HepG2 (cell line): ENCODE data around the gene ADGRL1. TPM values are rescaled to one million over a fixed set of nuclear protein-coding genes. Genes with fewer than 3 reads are reported as not detected.
A peak's percentile ranks its signal among the peaks of the same experiment; 100 is the strongest.

Source experiments
- ATRX ChIP-seq: sonication (generic); formaldehyde crosslinking; IDR thresholded peaks from 2 replicates; pipeline ENCODE4 v1.4.0; 2020; ENCODE audit warnings: missing genetic modification reagents, borderline replicate concordance
- DMAP1 ChIP-seq: IDR thresholded peaks from 2 replicates; pipeline ENCODE4 v1.6.1; 2016
- EZH2 ChIP-seq: conservative IDR thresholded peaks from 2 replicates; pipeline ENCODE4 v1.6.1; 2012; ENCODE audit warnings: mild to moderate bottlenecking, low read depth, low read length, moderate library complexity
- FOXJ3 ChIP-seq: sonication (generic); formaldehyde crosslinking; IDR thresholded peaks from 2 replicates; pipeline ENCODE4 v1.4.0; 2020; ENCODE audit warnings: missing genetic modification reagents, mild to moderate bottlenecking, borderline replicate concordance
- GMEB1 ChIP-seq: sonication (generic); formaldehyde crosslinking; IDR thresholded peaks from 2 replicates; pipeline ENCODE4 v1.5.1; 2020; ENCODE audit warnings: missing genetic modification reagents, mild to moderate bottlenecking, borderline replicate concordance
- IRF1 ChIP-seq: sonication (generic); formaldehyde crosslinking; IDR thresholded peaks from 2 replicates; pipeline ENCODE4 v1.4.0; 2020; ENCODE audit warnings: low read depth, mild to moderate bottlenecking, missing genetic modification reagents
- KDM5B ChIP-seq: sonication (generic); formaldehyde crosslinking; IDR thresholded peaks from 2 replicates; pipeline ENCODE4 v1.4.0; 2020; ENCODE audit warnings: missing genetic modification reagents, mild to moderate bottlenecking, borderline replicate concordance
- KMT2A ChIP-seq: sonication (generic); formaldehyde crosslinking; IDR thresholded peaks from 2 replicates; pipeline ENCODE4 v1.4.0; 2020; ENCODE audit warnings: missing genetic modification reagents
- RBM39 ChIP-seq: fragments of 200-400 bp; formaldehyde crosslinking; IDR thresholded peaks from one replicate; pipeline ENCODE4 v1.6.1; 2018; ENCODE audit warnings: antibody characterized with exemption, mild to moderate bottlenecking, low read depth, low read length; ENCODE audit not compliant: poor library complexity, severe bottlenecking
- ZBTB20 ChIP-seq: sonication (generic); formaldehyde crosslinking; IDR thresholded peaks from 2 replicates; pipeline ENCODE4 v1.8.1; 2023; ENCODE audit warnings: missing genetic modification reagents, low read depth, mild to moderate bottlenecking, borderline replicate concordance
- ZMAT3 ChIP-seq: sonication (generic); formaldehyde crosslinking; conservative IDR thresholded peaks from 2 replicates; pipeline ENCODE4 v1.7.0; 2021; ENCODE audit warnings: missing genetic modification reagents
- ZNF432 ChIP-seq: sonication (generic); formaldehyde crosslinking; IDR thresholded peaks from 2 replicates; pipeline ENCODE4 v1.5.0; 2020; ENCODE audit warnings: missing genetic modification reagents, mild to moderate bottlenecking, borderline replicate concordance
- ZNF556 ChIP-seq: sonication (generic); formaldehyde crosslinking; IDR thresholded peaks from 2 replicates; pipeline ENCODE4 v1.4.0; 2020; ENCODE audit warnings: mild to moderate bottlenecking, missing genetic modification reagents, borderline replicate concordance
- ZNF598 ChIP-seq: sonication (generic); formaldehyde crosslinking; IDR thresholded peaks from 2 replicates; pipeline ENCODE4 v1.5.1; 2020; ENCODE audit warnings: mild to moderate bottlenecking, missing genetic modification reagents, borderline replicate concordance
- ZNF768 ChIP-seq: sonication (generic); formaldehyde crosslinking; IDR thresholded peaks from 2 replicates; pipeline ENCODE4 v1.4.0; 2020; ENCODE audit warnings: missing genetic modification reagents
- ZNF772 ChIP-seq: sonication (generic); formaldehyde crosslinking; IDR thresholded peaks from 2 replicates; pipeline ENCODE4 v1.5.0; 2020; ENCODE audit warnings: mild to moderate bottlenecking, missing genetic modification reagents
- ZNF776 ChIP-seq: sonication (generic); formaldehyde crosslinking; IDR thresholded peaks from 2 replicates; pipeline ENCODE4 v1.4.0; 2020; ENCODE audit warnings: mild to moderate bottlenecking, missing genetic modification reagents
- ZUFSP ChIP-seq: sonication (generic); formaldehyde crosslinking; IDR thresholded peaks from 2 replicates; pipeline ENCODE4 v1.9.0; 2021; ENCODE audit warnings: missing genetic modification reagents, mild to moderate bottlenecking, borderline replicate concordance
- polyA plus RNA-seq, 8 experiments: library from polyadenylated mRNA; depleted of rRNA in 3 of 8; stranded (reverse) in 7 of 8; unstranded in 1 of 8; fragments of >200 nt; fragmentation: Illumina TruSeq in 4 of 8; extraction: Trizol in 4 of 8; gene quantifications; 2 replicates each; pipeline versions ENCODE4 v1.2.1 to v1.2.3, GENCODE V29; 2011 to 2016; ENCODE audit warnings: low read depth in 4 of 8, missing spikeins in 1 of 8, mixed read lengths in 1 of 8; ENCODE audit not compliant: insufficient read depth in 1 of 8
- total RNA-seq, 5 experiments: library from RNA; depleted of rRNA; stranded (reverse); fragments of >200 nt; fragmentation: Illumina TruSeq; extraction: Trizol; gene quantifications; 2 replicates each; pipeline ENCODE4 v1.2.3, GENCODE V29; 2016; ENCODE audit warnings: low read depth in 1 of 5
- TF ChIP-seq, protein P1 (sequence below): IDR thresholded peaks from 2 replicates; pipeline ENCODE4 v1.6.1; 2012; ENCODE audit warnings: low read depth, low read length, improper control_type of control experiment
- TF ChIP-seq, protein P2 (sequence below): sonication (generic); formaldehyde crosslinking; IDR thresholded peaks from 2 replicates; pipeline ENCODE4 v1.5.0; 2020; ENCODE audit warnings: mild to moderate bottlenecking, missing genetic modification reagents

The ADGRL1 gene
- total and polyA plus RNA-seq, 2 of the 13 experiments (the other 11 are each of a cell fraction or from before 2014, with no cell fraction given), result 0.49 to 1.7 TPM

DNA sequence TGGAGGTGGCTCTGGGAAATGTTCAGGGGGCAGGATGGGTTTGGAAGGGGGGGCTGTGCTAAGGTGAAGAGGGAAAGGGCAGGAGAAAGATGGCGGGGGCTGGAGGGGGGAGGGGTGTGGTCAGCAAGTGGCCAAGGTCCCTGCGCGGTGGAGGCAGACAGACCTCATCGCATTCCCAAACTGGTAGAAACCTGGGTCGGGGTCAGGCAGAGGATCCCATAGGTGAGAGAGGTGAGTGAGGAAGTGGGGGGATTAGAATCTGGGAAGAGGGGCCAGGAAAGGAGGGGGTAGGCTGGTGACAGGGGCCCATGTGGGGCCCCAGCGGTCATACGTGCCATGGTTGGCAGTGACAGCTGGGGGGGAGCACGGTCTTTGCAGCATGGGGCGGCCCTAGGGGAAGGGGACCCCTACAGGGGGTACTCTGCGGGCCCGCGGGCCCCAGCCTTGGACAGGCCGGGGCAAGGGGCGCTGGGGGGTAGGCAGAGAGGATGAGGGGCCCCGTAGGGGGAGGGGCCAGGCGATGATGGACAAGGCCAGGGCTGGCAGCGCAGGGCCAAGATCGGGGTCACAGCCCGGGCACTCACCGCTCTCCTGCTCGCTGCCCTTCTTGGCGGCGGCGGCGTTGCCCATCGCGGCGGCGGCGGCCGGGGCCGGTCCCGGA, 88.9 kb downstream of the ADGRL1 start (continued):
- TF ChIP-seq GMEB1 (CRISPR knock-in tag) (no peak), RBM39 (no peak), ZNF432 (CRISPR knock-in tag) (no peak), ZNF772 (CRISPR knock-in tag) (no peak), DMAP1 (CRISPR knock-in tag) (0 out of 2 replicates have a peak, but pooled peaks have one; percentile 21), EZH2 (no peak), ATRX (CRISPR knock-in tag) (no peak), KMT2A (CRISPR knock-in tag) (no peak), KDM5B (CRISPR knock-in tag) (no peak), ZBTB20 (CRISPR knock-in tag) (0 out of 2 replicates have a peak, but pooled peaks have one; percentile 21), FOXJ3 (CRISPR knock-in tag) (no peak), ZNF776 (CRISPR knock-in tag) (0 out of 2 replicates have a peak, but pooled peaks have one; percentile 9), ZMAT3 (CRISPR knock-in tag) (0 out of 2 replicates have a peak, but pooled peaks have one; percentile 36), ZNF598 (CRISPR knock-in tag) (no peak), ZNF768 (CRISPR knock-in tag) (0 out of 2 replicates have a peak, but pooled peaks have one; percentile 9), IRF1 (no peak), ZNF556 (CRISPR knock-in tag) (no peak), ZUFSP (no peak)
- TF ChIP-seq, protein P1, sequence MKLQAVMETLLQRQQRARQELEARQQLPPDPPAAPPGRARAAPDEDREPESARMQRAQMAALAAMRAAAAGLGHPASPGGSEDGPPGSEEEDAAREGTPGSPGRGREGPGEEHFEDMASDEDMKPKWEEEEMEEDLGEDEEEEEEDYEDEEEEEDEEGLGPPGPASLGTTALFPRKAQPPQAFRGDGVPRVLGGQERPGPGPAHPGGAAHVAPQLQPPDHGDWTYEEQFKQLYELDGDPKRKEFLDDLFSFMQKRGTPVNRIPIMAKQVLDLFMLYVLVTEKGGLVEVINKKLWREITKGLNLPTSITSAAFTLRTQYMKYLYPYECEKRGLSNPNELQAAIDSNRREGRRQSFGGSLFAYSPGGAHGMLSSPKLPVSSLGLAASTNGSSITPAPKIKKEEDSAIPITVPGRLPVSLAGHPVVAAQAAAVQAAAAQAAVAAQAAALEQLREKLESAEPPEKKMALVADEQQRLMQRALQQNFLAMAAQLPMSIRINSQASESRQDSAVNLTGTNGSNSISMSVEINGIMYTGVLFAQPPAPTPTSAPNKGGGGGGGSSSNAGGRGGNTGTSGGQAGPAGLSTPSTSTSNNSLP, result no peak
- TF ChIP-seq, protein P2, sequence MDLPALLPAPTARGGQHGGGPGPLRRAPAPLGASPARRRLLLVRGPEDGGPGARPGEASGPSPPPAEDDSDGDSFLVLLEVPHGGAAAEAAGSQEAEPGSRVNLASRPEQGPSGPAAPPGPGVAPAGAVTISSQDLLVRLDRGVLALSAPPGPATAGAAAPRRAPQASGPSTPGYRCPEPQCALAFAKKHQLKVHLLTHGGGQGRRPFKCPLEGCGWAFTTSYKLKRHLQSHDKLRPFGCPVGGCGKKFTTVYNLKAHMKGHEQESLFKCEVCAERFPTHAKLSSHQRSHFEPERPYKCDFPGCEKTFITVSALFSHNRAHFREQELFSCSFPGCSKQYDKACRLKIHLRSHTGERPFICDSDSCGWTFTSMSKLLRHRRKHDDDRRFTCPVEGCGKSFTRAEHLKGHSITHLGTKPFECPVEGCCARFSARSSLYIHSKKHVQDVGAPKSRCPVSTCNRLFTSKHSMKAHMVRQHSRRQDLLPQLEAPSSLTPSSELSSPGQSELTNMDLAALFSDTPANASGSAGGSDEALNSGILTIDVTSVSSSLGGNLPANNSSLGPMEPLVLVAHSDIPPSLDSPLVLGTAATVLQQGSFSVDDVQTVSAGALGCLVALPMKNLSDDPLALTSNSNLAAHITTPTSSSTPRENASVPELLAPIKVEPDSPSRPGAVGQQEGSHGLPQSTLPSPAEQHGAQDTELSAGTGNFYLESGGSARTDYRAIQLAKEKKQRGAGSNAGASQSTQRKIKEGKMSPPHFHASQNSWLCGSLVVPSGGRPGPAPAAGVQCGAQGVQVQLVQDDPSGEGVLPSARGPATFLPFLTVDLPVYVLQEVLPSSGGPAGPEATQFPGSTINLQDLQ, result no peak
